NCI-H82 treated with DMSO at 0.1 percent for 48 hours (cell line): Measurements from ENCODE around the gene FAM227A.
"Not testable (repeated sequence)": the region's sequence is repeated elsewhere in the genome, so short reads cannot be mapped to it uniquely, and the experiment has no call there.

Experiments
- DNase-seq: peaks from one replicate; lab custom pipeline; 2025; ENCODE audit not compliant: unreplicated experiment; lab: John Stamatoyannopoulos, UW

FAM227A gene

DNA sequence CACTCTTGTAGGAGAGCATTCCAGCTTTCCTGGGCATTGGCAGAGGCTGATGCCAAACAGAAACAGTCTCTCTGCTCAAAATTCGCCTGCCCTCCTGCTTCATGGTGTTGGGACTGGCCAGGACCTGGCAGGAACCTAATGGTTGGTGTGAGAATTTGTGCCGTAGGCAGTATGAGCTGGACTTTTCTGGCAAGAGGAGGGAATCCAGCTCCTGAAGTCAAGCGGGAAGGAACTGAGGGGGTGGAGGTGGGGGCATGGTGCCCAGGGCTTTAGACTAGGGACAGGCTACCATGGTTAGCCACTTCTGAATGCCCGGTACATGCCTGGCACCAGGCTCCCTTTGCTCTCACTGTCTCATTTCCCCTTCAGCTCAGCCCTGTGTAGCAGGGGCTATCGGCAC, 18.7 kb upstream of the FAM227A start:
- no peak for DNase-seq

DNA sequence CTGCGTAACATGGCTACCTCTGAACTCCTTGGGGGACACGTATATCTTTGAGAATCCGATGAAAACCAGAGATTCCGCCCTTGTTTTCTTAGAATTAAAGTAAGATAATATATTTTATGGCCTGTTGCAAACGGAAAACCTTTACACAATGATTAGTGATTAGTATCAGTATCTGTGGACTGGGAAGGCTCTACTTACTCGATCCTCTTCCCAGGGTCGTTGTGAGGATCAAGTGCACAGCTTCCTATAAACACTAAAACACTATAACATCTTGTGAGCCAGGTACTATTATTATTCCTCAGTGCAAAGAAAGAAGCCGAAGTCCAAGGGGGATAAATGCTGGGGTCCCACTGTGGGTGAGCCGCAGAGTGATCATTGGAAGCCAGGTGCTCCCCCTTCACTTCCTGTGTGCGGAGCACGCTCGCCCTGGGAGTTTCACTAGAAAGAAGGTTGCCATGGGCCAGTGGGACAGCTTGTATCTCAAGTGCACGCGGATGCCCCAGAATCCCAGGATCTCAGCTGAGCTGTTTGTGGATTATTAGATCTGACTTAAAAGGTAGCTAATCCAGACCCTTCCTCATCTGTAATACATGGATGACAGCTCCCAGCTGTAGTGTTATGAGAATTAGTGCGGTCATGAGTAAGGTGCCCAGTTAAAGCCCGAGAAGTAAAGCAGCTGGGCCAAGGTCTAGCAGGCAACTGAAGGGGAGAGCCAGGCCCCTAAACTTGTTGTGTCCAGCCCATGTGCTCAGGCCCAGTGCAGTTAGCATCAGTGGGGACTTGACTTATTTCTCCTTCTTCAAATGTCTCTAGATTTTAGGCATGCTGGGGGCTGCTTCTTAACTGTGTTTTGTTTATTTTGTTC, 1.1 kb upstream of the FAM227A start:
- no peak for DNase-seq

DNA sequence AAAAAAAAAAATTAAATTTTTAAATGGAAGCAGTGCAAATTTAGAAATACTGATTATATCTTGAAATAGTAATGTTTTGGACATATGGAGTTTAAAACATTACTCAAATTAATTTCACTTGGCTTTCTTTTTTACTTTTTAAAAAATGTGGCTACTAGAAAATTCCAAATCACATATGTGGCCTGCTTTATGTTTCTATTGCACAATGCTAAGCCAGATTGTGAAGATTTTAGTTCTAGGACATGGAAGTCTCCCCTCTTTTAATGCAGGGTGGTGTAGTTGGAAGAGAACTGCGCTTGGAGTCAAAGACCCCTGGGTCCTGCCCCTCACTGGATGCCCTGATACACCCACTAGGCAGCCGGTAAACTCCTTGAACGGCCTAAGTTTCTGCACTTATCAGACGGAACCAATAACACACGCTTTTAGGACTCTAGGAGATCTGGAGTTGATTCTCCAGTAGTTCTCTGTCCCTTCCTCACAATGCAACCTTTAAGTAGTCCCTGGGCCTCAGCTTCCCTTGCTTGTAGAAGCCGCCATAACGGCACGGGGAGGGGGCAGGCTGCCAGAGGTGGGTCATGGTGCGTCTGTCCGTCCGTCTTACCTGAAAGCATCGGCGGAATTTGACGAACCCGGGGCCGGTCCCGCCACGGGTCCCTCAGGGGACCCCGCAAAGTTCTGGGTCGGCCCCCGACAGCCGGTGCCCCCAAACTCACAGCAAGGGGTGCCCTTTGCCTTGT, 505 bp downstream of the FAM227A start:
- DNase-seq, result no peak

DNA sequence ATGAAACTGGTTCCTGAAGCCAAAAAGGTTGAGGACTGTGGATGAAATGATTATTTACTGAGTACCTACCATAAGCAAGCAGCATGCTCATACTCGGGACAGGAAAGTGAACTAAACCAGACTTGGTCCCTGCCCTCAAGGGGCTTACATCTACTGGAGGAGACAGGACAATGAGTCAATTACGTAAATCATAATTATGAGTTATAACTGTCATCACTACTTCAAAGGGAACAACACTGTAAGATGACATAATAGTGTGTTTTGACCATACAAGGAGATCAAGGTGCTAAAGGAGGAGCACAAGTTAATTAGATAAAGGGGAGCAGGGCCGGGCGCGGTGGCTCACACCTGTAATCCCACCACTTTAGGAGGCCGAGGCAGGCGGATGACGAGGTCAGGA, 2.5 kb downstream of the FAM227A start:
- DNase-seq, result no peak

DNA sequence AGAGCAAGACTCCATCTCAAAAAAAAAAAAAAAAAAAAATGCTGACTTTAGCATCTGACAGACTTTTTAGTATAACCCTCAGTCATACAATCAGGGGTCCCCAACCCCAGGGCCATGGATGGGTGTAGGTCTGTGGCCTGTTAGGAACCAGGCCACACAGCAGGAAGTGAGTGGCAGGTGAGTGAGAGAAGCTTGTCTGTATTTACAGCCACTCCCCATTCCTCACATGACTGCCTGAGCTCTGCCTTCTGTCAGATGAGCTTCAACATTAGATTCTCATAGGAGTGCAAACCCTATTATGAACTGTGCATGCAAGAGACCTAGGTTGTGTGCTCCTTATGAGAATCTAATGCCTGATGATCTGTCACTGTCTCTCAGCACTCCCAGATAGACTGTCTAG, 3.3 kb downstream of the FAM227A start:
- DNase-seq, result no peak

DNA sequence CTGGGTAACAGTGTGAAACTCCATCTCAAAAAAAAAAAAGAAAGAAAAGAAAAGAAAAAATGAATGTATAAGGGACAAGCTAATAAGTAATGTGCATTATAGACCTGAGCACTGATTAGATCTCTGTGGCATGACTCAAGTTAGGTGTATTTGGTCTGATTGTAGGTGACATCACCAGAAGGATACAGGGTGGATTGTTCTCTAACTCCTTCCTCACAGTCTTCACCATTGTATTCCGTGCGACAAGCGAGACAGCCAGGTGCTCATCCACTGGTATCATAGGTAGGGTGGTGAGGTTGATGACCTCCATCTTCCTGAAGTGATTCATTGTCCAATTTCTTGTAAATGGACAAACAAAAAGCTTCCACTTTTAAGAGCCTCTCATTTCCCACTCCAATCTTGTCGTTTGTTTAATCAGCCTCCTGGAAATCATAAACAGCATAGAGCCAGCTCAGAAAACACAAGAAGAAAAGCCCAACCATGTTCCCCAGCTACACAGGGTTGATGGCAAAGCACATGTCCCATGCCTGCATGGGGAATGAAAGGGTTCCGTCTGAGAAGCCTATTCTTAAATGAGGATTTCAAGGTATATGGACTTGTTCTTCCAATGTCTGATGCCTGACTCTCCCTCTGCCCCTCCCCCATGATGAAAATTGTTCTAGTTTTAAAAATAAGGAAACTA, 6.2 kb downstream of the FAM227A start:
- no peak for DNase-seq

DNA sequence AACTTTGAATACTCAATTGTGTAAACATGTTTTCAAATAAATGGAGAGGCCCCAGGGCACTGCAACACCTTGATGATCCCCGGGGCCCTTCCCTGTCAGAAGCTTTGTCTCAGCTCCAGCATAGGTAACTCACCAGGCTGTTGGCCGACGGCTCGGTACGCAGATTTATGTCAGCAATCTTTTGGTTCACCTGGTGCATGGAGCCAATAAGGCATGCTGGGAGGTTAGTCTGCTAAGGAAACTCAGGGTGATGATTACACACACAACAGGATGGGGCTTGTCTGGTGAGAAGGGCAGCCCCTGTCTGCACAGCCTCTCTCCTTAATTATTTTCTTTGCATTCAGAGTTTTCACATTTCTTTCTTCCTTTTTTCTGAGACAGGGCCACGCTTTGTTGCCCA, 10.8 kb downstream of the FAM227A start:
- no peak for DNase-seq

DNA sequence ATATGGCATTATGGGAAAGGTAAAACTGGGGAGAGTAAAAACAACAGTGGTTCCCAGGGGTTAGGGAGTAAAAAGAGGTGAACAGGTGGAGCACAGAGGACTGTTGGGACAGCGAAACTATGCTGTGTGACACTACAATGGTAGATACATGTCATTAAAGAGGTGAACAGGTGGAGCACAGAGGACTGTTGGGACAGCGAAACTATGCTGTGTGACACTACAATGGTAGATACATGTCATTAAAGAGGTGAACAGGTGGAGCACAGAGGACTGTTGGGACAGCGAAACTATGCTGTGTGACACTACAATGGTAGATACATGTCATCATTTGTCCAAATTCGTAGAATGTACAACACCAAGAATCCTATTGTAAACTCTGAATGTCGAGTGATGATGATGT, 11.9 kb downstream of the FAM227A start:
- DNase-seq, result not testable (repeated sequence)

DNA sequence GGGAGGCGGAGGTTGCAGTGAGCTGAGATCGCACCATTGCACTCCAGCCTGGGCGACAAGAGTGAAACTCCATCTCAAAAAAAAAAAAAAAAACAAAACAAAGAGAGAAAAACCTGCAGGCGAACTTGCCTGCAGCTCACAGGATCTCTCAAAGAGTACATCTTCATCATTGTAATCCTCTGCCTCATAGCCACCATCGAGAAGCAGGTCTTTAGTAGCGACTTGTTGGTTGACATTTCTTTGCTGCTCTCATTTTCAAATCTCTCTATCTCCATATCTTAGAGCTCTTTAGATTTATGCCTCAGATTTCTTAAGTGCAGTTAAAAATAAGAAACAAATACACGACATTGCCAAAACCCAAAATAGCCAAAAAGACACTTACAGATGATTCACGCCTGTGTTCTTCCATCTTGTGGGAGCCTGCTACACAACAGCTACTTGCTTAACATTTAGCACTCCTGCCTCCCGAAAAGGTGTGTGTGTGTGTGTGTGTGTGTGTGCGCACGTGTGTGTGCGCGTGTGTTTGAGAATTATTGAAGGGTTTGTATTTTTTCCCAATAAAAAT, 14.6 kb downstream of the FAM227A start:
- no peak for DNase-seq

DNA sequence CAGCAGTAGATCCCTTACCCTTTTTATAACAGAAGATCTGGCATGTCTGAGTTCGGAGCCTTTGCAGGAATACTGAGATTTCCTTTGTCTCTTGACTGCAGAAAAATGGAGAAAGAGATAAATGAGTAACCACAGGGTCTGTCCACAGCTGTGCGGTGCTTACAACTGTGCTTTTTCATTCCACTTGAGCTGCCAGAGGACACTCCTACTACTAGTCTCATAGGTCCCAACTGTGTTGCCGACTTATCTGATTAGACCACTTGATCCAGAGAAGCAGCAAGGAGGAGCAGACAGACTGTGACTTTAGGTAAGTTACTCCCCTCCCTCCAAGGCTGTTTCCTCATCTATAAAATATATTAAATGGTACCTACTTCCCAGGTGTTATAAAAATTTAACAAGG, 17.5 kb downstream of the FAM227A start:
- DNase-seq, result no peak

DNA sequence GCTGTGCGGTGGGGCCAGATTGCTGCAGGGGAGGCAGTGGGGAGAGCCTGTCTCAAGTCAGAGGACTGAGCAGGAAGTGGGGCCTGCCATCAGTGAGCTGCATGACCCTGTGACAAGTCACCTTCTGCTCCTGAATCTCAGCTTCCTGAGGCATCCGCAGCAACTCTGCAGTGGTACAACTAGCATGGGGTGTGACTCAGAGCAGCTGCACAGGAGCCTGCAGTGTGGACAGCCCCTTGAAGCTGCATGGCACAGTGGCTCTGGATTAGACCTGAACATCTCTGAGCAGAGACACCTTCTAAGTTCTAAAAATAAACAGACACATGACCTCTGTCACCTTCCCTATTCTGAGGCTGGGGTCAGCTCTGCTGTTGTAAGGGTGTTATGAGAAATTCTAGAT, 18.0 kb downstream of the FAM227A start:
- no peak for DNase-seq

DNA sequence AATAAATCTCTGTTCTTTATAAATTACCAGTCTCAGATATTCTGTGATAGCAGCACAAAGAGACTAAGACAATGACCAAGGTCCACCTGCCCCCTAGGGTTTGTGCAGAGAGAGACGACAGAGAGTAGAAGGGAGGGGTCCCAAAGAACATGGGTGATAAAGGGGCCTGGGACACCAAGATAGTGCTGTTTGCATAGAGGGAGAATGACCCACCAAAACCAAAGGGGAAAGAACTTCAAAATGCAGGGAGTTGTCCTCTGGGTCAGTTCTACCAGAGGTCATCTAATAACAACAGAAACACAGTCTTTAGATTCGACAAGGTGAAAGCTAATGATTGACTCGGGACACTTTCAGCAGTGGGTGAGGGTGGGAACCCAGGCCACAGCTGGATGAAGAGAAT, 23.7 kb downstream of the FAM227A start:
- no peak for DNase-seq

DNA sequence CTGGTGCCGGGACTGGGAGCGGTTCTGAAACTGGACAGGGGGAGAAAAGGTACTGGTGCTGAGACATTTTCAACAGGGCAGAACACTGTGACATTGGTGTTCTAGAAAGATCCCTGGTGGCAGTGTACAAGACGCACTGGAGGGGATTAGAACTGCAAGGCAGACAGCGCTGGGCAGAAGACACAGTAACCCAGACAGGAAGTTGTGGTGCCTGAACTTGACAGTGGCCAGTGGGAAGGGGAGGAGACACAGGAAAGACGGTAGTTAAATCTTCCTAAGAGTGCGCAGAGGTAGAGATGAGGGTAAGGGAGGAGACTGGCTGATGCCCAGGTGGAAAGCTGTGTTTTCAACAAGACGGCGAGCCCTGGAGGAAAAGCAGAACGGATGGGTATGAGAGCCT, 24.5 kb downstream of the FAM227A start:
- no peak for DNase-seq

DNA sequence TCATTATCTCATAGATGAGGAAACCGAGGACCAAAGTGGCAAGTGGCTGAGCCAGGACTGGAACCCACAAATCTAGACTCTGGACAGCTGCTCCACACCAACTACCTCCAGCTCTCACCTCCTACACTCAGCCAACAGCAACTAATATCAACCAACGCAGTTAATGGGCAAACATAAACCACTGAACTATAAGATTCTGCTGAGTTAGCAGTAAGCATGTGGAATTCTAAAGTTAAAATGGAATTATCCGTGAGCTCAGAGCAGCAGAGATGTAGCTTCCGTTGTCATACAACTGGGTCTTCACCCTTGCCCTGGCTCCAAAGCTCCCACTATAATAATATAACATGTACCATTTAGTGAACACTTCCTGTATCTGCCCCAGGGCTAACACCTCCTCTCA, 27.1 kb downstream of the FAM227A start:
- DNase-seq, result no peak

DNA sequence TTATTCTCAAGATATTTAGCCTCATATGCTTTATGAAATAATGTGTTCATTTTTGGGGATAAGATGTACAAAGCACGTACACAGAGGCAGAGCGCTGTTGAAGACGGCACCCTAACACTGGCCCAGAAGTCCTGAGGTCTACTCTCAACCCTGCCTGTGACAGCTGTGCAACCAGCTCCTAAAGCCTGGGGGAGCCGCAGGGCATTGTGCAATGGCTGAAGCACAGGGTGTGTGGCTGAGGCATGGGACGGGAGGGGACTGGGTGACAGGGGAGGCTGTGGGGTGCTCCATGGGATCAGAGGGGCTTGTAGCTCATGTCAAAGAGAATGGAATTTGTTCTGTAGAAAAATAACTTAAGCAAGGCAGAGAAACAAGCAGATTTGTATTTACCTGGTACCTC, 27.7 kb downstream of the FAM227A start:
- no peak for DNase-seq

DNA sequence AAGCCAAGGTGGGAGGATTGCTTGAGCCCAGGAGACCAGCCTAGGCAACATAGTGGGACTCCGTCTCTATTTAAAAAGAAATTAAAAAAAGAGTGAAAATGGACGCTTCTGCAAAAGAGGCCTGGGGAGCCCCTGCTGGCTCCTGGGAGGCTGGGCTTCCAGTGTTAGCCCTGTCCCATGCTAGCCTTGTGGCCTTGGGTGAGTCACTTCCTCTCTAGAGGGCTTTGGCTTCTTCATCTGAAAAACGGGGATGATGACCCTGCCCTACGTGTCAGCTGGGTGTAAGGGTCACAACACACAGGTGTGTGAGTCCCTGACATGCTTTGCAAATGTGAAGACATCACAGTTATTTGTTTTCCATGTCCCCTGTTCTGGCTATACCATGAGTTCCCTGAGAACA, 32.8 kb downstream of the FAM227A start:
- DNase-seq, result no peak

DNA sequence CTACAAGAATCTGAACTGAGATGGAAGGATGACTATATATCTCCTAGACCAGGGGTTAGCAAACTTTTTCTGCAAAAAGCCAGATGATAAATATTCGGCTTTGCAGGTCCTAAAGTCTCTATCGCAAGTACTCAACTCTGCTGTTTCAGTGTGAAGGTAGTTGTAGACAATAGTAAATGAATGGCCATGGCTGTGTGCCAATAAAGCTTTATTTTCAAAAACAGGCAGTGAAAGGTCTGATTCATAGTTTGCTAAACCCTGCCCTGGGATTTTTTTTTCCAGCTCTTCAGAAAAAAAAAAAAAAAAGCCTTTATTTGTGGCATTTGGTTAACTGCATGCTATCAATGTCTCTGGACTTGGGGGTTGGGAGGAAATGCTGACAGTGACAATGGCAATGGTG, 37.5 kb downstream of the FAM227A start:
- DNase-seq, result no peak

DNA sequence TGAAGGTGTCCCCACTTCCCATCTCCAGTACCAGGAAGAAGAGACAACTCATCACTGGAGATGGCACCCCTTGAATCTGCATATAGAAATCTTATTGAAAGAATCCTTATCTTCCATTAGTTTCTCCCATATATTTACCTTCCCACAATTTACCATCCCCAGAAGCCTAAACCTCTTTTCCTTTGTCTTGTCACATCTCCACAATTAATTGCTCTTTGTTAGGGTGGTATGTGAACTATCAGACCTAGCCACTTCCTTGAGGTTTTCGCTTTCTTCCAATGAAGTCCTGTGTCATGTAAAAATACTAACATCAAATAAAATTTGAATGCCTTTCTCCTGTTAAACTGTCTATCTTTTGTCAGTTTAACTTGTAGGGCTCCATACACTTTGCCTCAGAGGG, 37.9 kb downstream of the FAM227A start:
- DNase-seq, result no peak

DNA sequence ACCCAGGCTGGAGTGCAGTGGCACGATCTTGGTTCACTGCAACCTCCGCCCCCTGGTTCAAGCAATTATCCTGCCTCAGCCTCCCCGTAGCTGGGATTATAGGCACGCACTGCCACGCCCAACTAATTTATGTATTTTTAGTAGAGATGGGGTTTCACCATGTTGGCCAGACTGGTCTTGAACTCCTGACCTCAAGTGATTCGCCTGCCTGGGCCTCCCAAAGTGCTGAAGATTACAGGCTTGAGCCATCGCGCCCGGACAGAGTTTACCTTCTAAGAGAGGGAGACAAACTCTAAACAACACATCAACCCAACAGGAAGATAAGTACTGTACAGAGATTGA, 41.2 kb downstream of the FAM227A start:
- not testable (repeated sequence) for DNase-seq

DNA sequence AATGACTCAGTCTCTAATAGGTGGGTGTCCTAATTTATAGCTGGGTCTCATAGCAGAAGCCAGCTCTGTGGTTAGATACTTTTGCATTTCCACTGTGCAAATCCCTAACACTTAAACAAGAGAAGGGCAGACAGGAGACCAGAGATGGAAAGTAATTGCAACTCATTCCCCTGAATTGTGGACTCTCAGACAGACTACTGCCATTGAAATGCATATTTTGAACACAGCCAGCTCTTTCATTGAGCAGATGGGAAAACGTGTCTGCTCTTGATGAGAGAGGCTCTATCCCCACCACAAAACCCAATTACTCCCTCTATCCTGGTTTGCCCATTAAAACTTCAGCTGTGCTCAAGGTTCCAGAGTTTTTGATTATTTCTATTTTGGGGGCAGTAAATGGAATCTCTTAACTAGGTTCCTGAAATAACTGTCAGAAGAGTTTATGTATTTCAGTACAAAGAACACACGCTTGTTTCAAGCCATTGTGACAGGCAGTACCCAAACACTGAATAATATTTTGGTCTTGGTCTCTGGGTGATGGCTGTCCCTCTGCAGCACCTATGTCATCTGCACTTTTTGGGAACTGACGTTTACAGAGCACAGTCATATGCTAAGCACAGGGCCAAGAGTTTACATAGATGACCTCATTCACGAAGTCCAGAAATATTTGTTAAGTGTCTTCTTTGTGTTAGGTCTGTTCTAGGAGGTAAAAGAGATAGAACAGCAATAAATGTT, 41.7 kb downstream of the FAM227A start:
- DNase-seq, result no peak

DNA sequence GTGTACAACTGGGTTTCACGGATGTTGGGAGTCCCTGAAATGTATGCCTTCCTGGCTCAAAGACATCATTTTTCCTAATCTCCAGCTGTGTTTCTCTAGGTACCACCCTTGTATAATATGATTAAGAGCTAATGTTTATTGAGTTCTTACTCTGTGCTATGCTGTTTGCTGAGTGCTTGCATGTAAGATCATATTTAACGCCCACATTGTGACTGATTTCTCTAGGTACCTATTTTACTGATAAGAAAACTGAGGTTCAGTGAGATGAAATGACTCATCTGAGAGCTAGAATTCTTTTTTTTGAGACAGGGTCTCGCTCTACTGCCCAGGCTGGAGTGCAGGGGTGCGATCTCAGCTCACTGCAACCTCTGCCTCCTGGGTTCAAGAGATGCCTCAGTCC, 42.6 kb downstream of the FAM227A start:
- no peak for DNase-seq
